GM12878 (cell line): Measurements from ENCODE around the gene CD180. TPM values are rescaled to one million over a fixed set of nuclear protein-coding genes. Genes with fewer than 3 reads are reported as not detected.

Experiments
- ATAC-seq: fragments of 200-7000 bp; cut with Tn5 transposase; 3 replicates; pipeline ENCODE4 v1.9.1; 2020; ENCODE audit warnings: mild to moderate bottlenecking, moderate library complexity
- BruUV-seq: library from RNA; stranded (reverse); fragments of 400-500 nt; replicated peaks from 2 replicates; lab custom pipeline; 2021; lab: Mats Ljungman, UMichigan
- CTCF ChIA-PET: fragments of 300-600 bp; sonication (Branson Sonifier 250); formaldehyde crosslinking; extraction: SDS; loops from one replicate; lab custom pipeline; 2021; ENCODE audit warnings: inconsistent platforms; lab: Yijun Ruan, JAX
- POLR2A ChIA-PET: fragments of 350-600 bp; formaldehyde crosslinking; extraction: SDS; loops from one replicate; lab custom pipeline; 2021; ENCODE audit warnings: inconsistent platforms; lab: Charles Lee
- RAD21 ChIA-PET: fragments of 300-600 bp; sonication (Branson Sonifier 250); formaldehyde crosslinking; loops from one replicate; lab custom pipeline; 2023; ENCODE audit warnings: antibody characterized with exemption; ENCODE audit not compliant: unreplicated experiment; lab: Charles Lee
- SMC1A ChIA-PET: fragments of 300-600 bp; sonication (Branson Sonifier 250); formaldehyde crosslinking; loops from one replicate; lab custom pipeline; 2023; ENCODE audit not compliant: unreplicated experiment, uncharacterized antibody; lab: Charles Lee
- DNase-seq: peaks from one replicate; pipeline ENCODE4 v3.0.0-alpha.2; 2011; ENCODE audit warnings: low read depth, low spot score
- FAIRE-seq: peaks from 3 replicates; lab custom pipeline; 2011; peaks lifted over from hg19 to GRCh38; lab: Jason Lieb, UNC
- H2AFZ ChIP-seq: 2 replicates; pipeline ENCODE4 v1.6.0; 2011; ENCODE audit warnings: low read depth, low read length, control low read depth; ENCODE audit not compliant: control insufficient read depth
- H3K27ac ChIP-seq: 2 replicates; pipeline ENCODE4 v1.5.1; 2011; ENCODE audit warnings: control low read depth; ENCODE audit not compliant: control insufficient read depth, insufficient read depth
- H3K27me3 ChIP-seq, 2 experiments: replicated peaks in 1 of 2; 2 replicates each; pipeline versions ENCODE4 v1.6.0 to v1.6.1; 2011; ENCODE audit warnings: low read length in 1 of 2; ENCODE audit not compliant: control insufficient read depth in 2 of 2, insufficient read depth in 2 of 2
- H3K36me3 ChIP-seq, 2 experiments: 2 replicates each; pipeline ENCODE4 v1.5.1; 2011; ENCODE audit warnings: low read length in 1 of 2; ENCODE audit not compliant: control insufficient read depth in 2 of 2, insufficient read depth in 2 of 2
- H3K4me1 ChIP-seq: 2 replicates; pipeline ENCODE4 v1.6.1; 2011; ENCODE audit warnings: mild to moderate bottlenecking, low read length, moderate library complexity, mixed read lengths; ENCODE audit not compliant: control insufficient read depth, insufficient read depth
- H3K4me2 ChIP-seq: 2 replicates; pipeline ENCODE4 v1.6.0; 2011; ENCODE audit warnings: control low read depth; ENCODE audit not compliant: control insufficient read depth, insufficient read depth
- H3K4me3 ChIP-seq: fragments of 200-600 bp; sonication (generic); 2 replicates; pipeline ENCODE4 v1.5.1; 2016
- H3K79me2 ChIP-seq: 2 replicates; pipeline ENCODE4 v1.6.0; 2011; ENCODE audit warnings: low read length; ENCODE audit not compliant: control insufficient read depth, insufficient read depth
- H3K9ac ChIP-seq: 2 replicates; pipeline ENCODE4 v1.8.0; 2011; ENCODE audit warnings: low read length, control low read depth, mixed read lengths; ENCODE audit not compliant: control insufficient read depth, insufficient read depth
- H3K9me3 ChIP-seq: replicated peaks from 3 replicates; pipeline ENCODE4 v1.5.1; 2011; ENCODE audit warnings: mild to moderate bottlenecking, low read length; ENCODE audit not compliant: control insufficient read depth, insufficient read depth
- H4K20me1 ChIP-seq: 2 replicates; pipeline ENCODE4 v1.6.0; 2011; ENCODE audit not compliant: control insufficient read depth, insufficient read depth
- CREB1 ChIP-seq: IDR thresholded peaks from 2 replicates; pipeline ENCODE4 v1.6.1; 2012; ENCODE audit warnings: low read depth, mild to moderate bottlenecking, inconsistent platforms
- FOS ChIP-seq: IDR thresholded peaks from 3 replicates; pipeline ENCODE4 v1.6.1; 2011; ENCODE audit warnings: borderline replicate concordance; ENCODE audit not compliant: insufficient read length; ENCODE audit errors: extremely low read depth
- HDAC6 ChIP-seq: fragments of 200-600 bp; sonication (generic); IDR thresholded peaks from one replicate; pipeline ENCODE4 v1.8.0; 2017; ENCODE audit warnings: antibody characterized with exemption; ENCODE audit not compliant: unreplicated experiment
- IRF5 ChIP-seq: fragments of 450-650 bp; IDR thresholded peaks from 2 replicates; pipeline ENCODE4 v1.6.1; 2017; ENCODE audit warnings: borderline replicate concordance
- JUND ChIP-seq: IDR thresholded peaks from 2 replicates; pipeline ENCODE4 v1.6.1; 2012; ENCODE audit warnings: low read depth, mild to moderate bottlenecking, low read length, improper control_type of control experiment, moderate library complexity
- MEF2B ChIP-seq: fragments of 450-650 bp; IDR thresholded peaks from 2 replicates; pipeline ENCODE4 v1.6.1; 2018; ENCODE audit warnings: mild to moderate bottlenecking, moderate library complexity; ENCODE audit not compliant: partially characterized antibody, poor library complexity, severe bottlenecking
- MXI1 ChIP-seq: fragments of 150-350 bp; IDR thresholded peaks from 2 replicates; pipeline ENCODE4 v1.6.1; 2011; ENCODE audit warnings: low read depth, mild to moderate bottlenecking, inconsistent platforms, low read length, improper control_type of control experiment
- NFIC ChIP-seq: IDR thresholded peaks from 2 replicates; pipeline ENCODE4 v1.6.1; 2012; ENCODE audit warnings: low read depth, mild to moderate bottlenecking, inconsistent platforms, low read length, moderate library complexity
- NFYA ChIP-seq: IDR thresholded peaks from 2 replicates; pipeline ENCODE4 v1.6.1; 2011; ENCODE audit warnings: low read depth, mild to moderate bottlenecking, low read length, improper control_type of control experiment, borderline replicate concordance
- NRF1 ChIP-seq: conservative IDR thresholded peaks from 2 replicates; pipeline ENCODE4 v1.6.1; 2011; ENCODE audit warnings: mild to moderate bottlenecking, low read depth, low read length, improper control_type of control experiment
- RAD21 ChIP-seq: IDR thresholded peaks from 2 replicates; pipeline ENCODE4 v1.6.1; 2011; ENCODE audit warnings: mild to moderate bottlenecking, low read depth, low read length, moderate library complexity; ENCODE audit not compliant: insufficient read depth
- SMAD5 ChIP-seq: IDR thresholded peaks from 2 replicates; pipeline ENCODE4 v1.6.1; 2016; ENCODE audit warnings: antibody characterized with exemption, low read depth
- SMARCA5 ChIP-seq: fragments of 450-650 bp; IDR thresholded peaks from 2 replicates; pipeline ENCODE4 v1.6.1; 2017; ENCODE audit warnings: mild to moderate bottlenecking
- SREBF1 ChIP-seq: IDR thresholded peaks from 2 replicates; pipeline ENCODE4 v1.6.1; 2012; ENCODE audit warnings: mild to moderate bottlenecking, low read length
- STAT3 ChIP-seq: IDR thresholded peaks from 2 replicates; pipeline ENCODE4 v1.6.1; 2011; ENCODE audit warnings: low read depth, low read length, improper control_type of control experiment
- YBX1 ChIP-seq: fragments of 450-650 bp; IDR thresholded peaks from 2 replicates; pipeline ENCODE4 v1.6.1; 2016; ENCODE audit warnings: antibody characterized with exemption
- ZBTB4 ChIP-seq: fragments of 450-650 bp; formaldehyde crosslinking; IDR thresholded peaks from 2 replicates; pipeline ENCODE4 v1.4.0; 2022; ENCODE audit warnings: mild to moderate bottlenecking, moderate library complexity
- WGBS: methylation state at CpG from one replicate; pipeline ENCODE4 v1.1.6; 2016; ENCODE audit warnings: low lambda C conversion rate; ENCODE audit not compliant: insufficient replicate concordance, insufficient coverage; ENCODE audit errors: missing lambda C conversion rate; 5-methylcytosine and 5-hydroxymethylcytosine counted together
- in situ Hi-C: fragments of 300-500 bp; cut with MboI; formaldehyde crosslinking; loops from 9 replicates; pipeline ENCODE4 v1.14.3; 2018; ENCODE audit warnings: mixed read lengths
- intact Hi-C: fragments of 100-400 bp; cut with micrococcal nuclease; formaldehyde crosslinking; loops from one replicate; pipeline ENCODE4 v1.14.2; 2022; ENCODE audit not compliant: unreplicated experiment
- polyA plus RNA-seq, 11 experiments: library from polyadenylated mRNA; depleted of rRNA in 4 of 11; unstranded in 6 of 11; stranded (reverse) in 5 of 11; fragments of >200 nt; fragmentation: Nextera tagmentation in 4 of 11; fragmentation: Illumina TruSeq in 1 of 11; extraction: Ambion mirVana in 4 of 11; extraction: Trizol in 1 of 11; gene quantifications; 1 replicate in 1 of 11; 2 replicates in 10 of 11; pipeline versions ENCODE4 v1.2.1 to v1.2.3, GENCODE V29; 2011 to 2016; ENCODE audit warnings: inconsistent platforms in 2 of 11, missing spikeins in 2 of 11, low read depth in 1 of 11
- total RNA-seq, 4 experiments: library from RNA; depleted of rRNA in 3 of 4; stranded (reverse); fragments of >200 nt in 3 of 4; fragmentation: Illumina TruSeq in 1 of 4; extraction: Trizol in 1 of 4; gene quantifications; 2 replicates each; pipeline versions ENCODE4 v1.2.1 to v1.2.3, GENCODE V29; 2013 to 2021

CD180 gene
- total and polyA plus RNA-seq, 10 of the 15 experiments (the other 5 are each of a cell fraction or from before 2014, with no cell fraction given) = 0.22 to 9.7 (median 2.9) TPM

- no peak for TF ChIP-seq RAD21
- TF ChIP-seq SMAD5 = no peak
- no peak for TF ChIP-seq MXI1
- TF ChIP-seq FOS = no peak
- TF ChIP-seq IRF5 = no peak
- TF ChIP-seq STAT3 = no peak
- no peak for TF ChIP-seq YBX1
- TF ChIP-seq JUND = no peak
- no peak for TF ChIP-seq NFIC
- no peak for TF ChIP-seq SREBF1
- TF ChIP-seq NFYA = no peak
- no peak for TF ChIP-seq MEF2B
- TF ChIP-seq SMARCA5 = no peak
- TF ChIP-seq HDAC6 = no peak
- TF ChIP-seq ZBTB4 (CRISPR knock-in tag) = no peak
- no peak for TF ChIP-seq CREB1
- no peak for TF ChIP-seq NRF1
- no peaks in the 10 kb centered on the region for H3K4me1 ChIP-seq
- no peaks in the 10 kb centered on the region for H3K9me3 ChIP-seq
- no peak overlapping the region for H2AFZ ChIP-seq
- no peaks in the 10 kb centered on the region; a peak in 1 of 4 replicates for H3K27me3 ChIP-seq
- H3K9ac ChIP-seq = no peak overlapping the region
- H3K79me2 ChIP-seq = no peaks in the 10 kb centered on the region
- RAD21 ChIA-PET = no interaction called here
- SMC1A ChIA-PET = interaction anchor here (0.5 kb wide), 1 partner anchor 1998 kb away, joined by 3 read pairs; no protein-coding TSS in a partner anchor
- no peak overlapping the region for H3K27ac ChIP-seq
- DNase-seq (no peak), ATAC-seq (no peak), FAIRE-seq (no peak)
- H3K36me3 ChIP-seq = no peaks in the 10 kb centered on the region
- CTCF ChIA-PET = no interaction called here
- no peak overlapping the region for H3K4me2 ChIP-seq
- in situ Hi-C loops (no loop called here), intact Hi-C loops (no loop called here)
- POLR2A ChIA-PET = no interaction called here
- BruUV-seq = no TSS peak
- H3K4me3 ChIP-seq = no peak overlapping the region
- WGBS = 21% methylated on average over 4 of the region's 4 CpGs
- H4K20me1 ChIP-seq = no peaks in the 10 kb centered on the region
These were observed 56.2 kb downstream of the CD180 start for GRCh38 chr5:67140413-67140812.
